CD14-positive monocyte (primary cell): ENCODE data around the gene ING1. TPM values are rescaled to one million over a fixed set of nuclear protein-coding genes. Genes with fewer than 3 reads are reported as not detected.

ENCODE experiments used
- DNase-seq, 3 donors: peaks; one replicate each; pipeline ENCODE4 v3.0.0-alpha.2; 2011 to 2022
- H2AFZ ChIP-seq: 2 replicates; pipeline ENCODE4 v1.6.0; 2012; ENCODE audit warnings: mild to moderate bottlenecking, low read depth, low read length, inconsistent platforms; ENCODE audit not compliant: insufficient read depth, poor library complexity, severe bottlenecking
- H3K27ac ChIP-seq, 2 donors: 1 replicate in 1 of 2; 2 replicates in 1 of 2; pipeline ENCODE4 v1.5.1; 2012 to 2013; ENCODE audit warnings: low read length in 2 of 2, control low read depth in 1 of 2, inconsistent platforms in 1 of 2, low read depth in 1 of 2, mild to moderate bottlenecking in 1 of 2
- H3K27me3 ChIP-seq, 2 donors: one replicate each; pipeline versions ENCODE4 v1.6.0 to v1.6.1; 2011 to 2013; ENCODE audit warnings: low read length in 2 of 2; ENCODE audit not compliant: control insufficient read depth in 2 of 2, insufficient read depth in 2 of 2
- H3K36me3 ChIP-seq, 2 donors: replicated peaks in 1 of 2; 1 replicate in 1 of 2; 2 replicates in 1 of 2; pipeline versions ENCODE4 v1.5.1 to v1.6.1; 2012 to 2013; ENCODE audit warnings: low read length in 2 of 2, control low read depth in 1 of 2, inconsistent platforms in 1 of 2, mild to moderate bottlenecking in 1 of 2; ENCODE audit not compliant: insufficient read depth in 2 of 2, control insufficient read depth in 1 of 2
- H3K4me1 ChIP-seq, 2 donors: 1 replicate in 1 of 2; 2 replicates in 1 of 2; pipeline versions ENCODE4 v1.5.1 to v1.6.1; 2012 to 2013; ENCODE audit warnings: low read length in 2 of 2, control low read depth in 1 of 2, inconsistent platforms in 1 of 2, mild to moderate bottlenecking in 1 of 2, moderate library complexity in 1 of 2; ENCODE audit not compliant: insufficient read depth in 2 of 2, control insufficient read depth in 1 of 2
- H3K4me2 ChIP-seq: replicated peaks from 2 replicates; pipeline ENCODE3; 2012; ENCODE audit warnings: low read length, moderate library complexity, mild to moderate bottlenecking; ENCODE audit not compliant: poor library complexity, severe bottlenecking; ENCODE audit errors: extremely low read depth
- H3K4me3 ChIP-seq, 3 experiments: fragments of 200-600 bp in 1 of 3; sonication (generic) in 1 of 3; replicated peaks in 1 of 3; 1 replicate in 2 of 3; 2 replicates in 1 of 3; pipeline ENCODE4 v1.5.1; 2011 to 2013; ENCODE audit warnings: low read length in 3 of 3, mild to moderate bottlenecking in 3 of 3, control low read depth in 2 of 3, low read depth in 2 of 3, inconsistent platforms in 1 of 3, moderate library complexity in 1 of 3
- H3K79me2 ChIP-seq: 2 replicates; pipeline ENCODE4 v1.6.0; 2012; ENCODE audit warnings: mild to moderate bottlenecking, control low read depth, inconsistent platforms, low read length, moderate library complexity; ENCODE audit not compliant: insufficient read depth
- H3K9ac ChIP-seq: 2 replicates; pipeline ENCODE4 v1.6.0; 2017; ENCODE audit warnings: low read length, mild to moderate bottlenecking; ENCODE audit not compliant: insufficient read depth, poor library complexity, severe bottlenecking
- H3K9me3 ChIP-seq, 2 donors: replicated peaks in 1 of 2; 1 replicate in 1 of 2; 2 replicates in 1 of 2; pipeline versions ENCODE4 v1.5.1 to v1.6.1; 2012 to 2013; ENCODE audit warnings: low read length in 2 of 2, control low read depth in 1 of 2; ENCODE audit not compliant: control insufficient read depth in 1 of 2, insufficient read depth in 1 of 2
- H4K20me1 ChIP-seq: 2 replicates; pipeline ENCODE4 v1.6.0; 2012; ENCODE audit warnings: mild to moderate bottlenecking, low read length, control low read depth, moderate library complexity; ENCODE audit not compliant: insufficient read depth
- H3K27ac Mint-ChIP-seq, 7 donors: one replicate each; pipeline ENCODE4 v1.8.0; 2020; ENCODE audit warnings: mild to moderate bottlenecking in 7 of 7, mixed read lengths in 7 of 7, moderate library complexity in 6 of 7, inconsistent platforms in 2 of 7
- H3K27me3 Mint-ChIP-seq, 3 donors: one replicate each; pipeline ENCODE4 v1.8.0; 2021 to 2022; ENCODE audit warnings: low read depth in 3 of 3, mild to moderate bottlenecking in 3 of 3, mixed read lengths in 3 of 3, moderate library complexity in 3 of 3, inconsistent platforms in 1 of 3
- H3K36me3 Mint-ChIP-seq, 2 donors: one replicate each; pipeline ENCODE4 v1.8.0; 2020; ENCODE audit warnings: mixed read lengths in 2 of 2, inconsistent platforms in 1 of 2, mild to moderate bottlenecking in 1 of 2
- H3K4me1 Mint-ChIP-seq: one replicate; pipeline ENCODE4 v1.8.0; 2020; ENCODE audit warnings: mild to moderate bottlenecking, mixed read lengths
- H3K4me3 Mint-ChIP-seq, 2 donors: one replicate each; pipeline ENCODE4 v1.8.0; 2020; ENCODE audit warnings: mild to moderate bottlenecking in 2 of 2, mixed read lengths in 2 of 2, moderate library complexity in 1 of 2
- H3K9me3 Mint-ChIP-seq, 7 donors: one replicate each; pipeline ENCODE4 v1.8.0; 2020 to 2022; ENCODE audit warnings: mixed read lengths in 7 of 7, mild to moderate bottlenecking in 6 of 7, moderate library complexity in 6 of 7, inconsistent platforms in 2 of 7
- CTCF ChIP-seq: fragments of 200-600 bp; IDR thresholded peaks from one replicate; pipeline ENCODE4 v1.8.0; 2022; ENCODE audit warnings: antibody characterized with exemption, mild to moderate bottlenecking
- WGBS: methylation state at CpG from one replicate; pipeline ENCODE4 v1.1.5; 2013; ENCODE audit warnings: missing lambda C conversion rate; ENCODE audit not compliant: insufficient coverage; 5-methylcytosine and 5-hydroxymethylcytosine counted together
- intact Hi-C, 2 donors: fragments of 100-400 bp; cut with micrococcal nuclease; formaldehyde crosslinking; loops; one replicate each; pipeline versions ENCODE4 v1.15.0 to v1.15.1; 2023
- polyA plus RNA-seq, 3 donors: library from polyadenylated mRNA; depleted of rRNA in 1 of 3; unstranded in 2 of 3; stranded (reverse) in 1 of 3; fragments of 300-500 nt in 2 of 3; fragments of >200 nt in 1 of 3; fragmentation: Illumina TruSeq in 2 of 3; gene quantifications; 1 replicate in 2 of 3; 2 replicates in 1 of 3; pipeline ENCODE4 v1.2.3, GENCODE V29; 2012 to 2021

The ING1 gene
- polyA plus RNA-seq, 3 donors, result 8.4 to 128 (median 11.8) TPM

- DNase-seq, result no peak
- H4K20me1 ChIP-seq, result no peaks in the 10 kb centered on the region
- Mint-ChIP-seq H3K36me3 (peaks cover 62 to 80% of the 10 kb centered on the region in 2 donors), H3K9me3 (peaks cover 0 to 2% (median 0%) of the 10 kb centered on the region in 7 donors), H3K4me3 (no peak overlapping the region), H3K4me1 (no peaks in the 10 kb centered on the region), H3K27ac (peak overlapping the region in 1 of 7 donors; percentile 37), H3K27me3 (no peaks in the 10 kb centered on the region)
- no peaks in the 10 kb centered on the region for H3K27me3 ChIP-seq
- intact Hi-C loops, result no loop called here
- WGBS, result 98% methylated on average over 3 of the region's 9 CpGs
- H3K4me3 ChIP-seq, result no peak overlapping the region
- no peak overlapping the region for H2AFZ ChIP-seq
- peak overlapping the region in 1 of 2 donors; percentile 43 for H3K27ac ChIP-seq
- peaks cover 10% of the 10 kb centered on the region for H3K79me2 ChIP-seq
- no peaks in the 10 kb centered on the region for H3K9me3 ChIP-seq
- no peak overlapping the region for H3K9ac ChIP-seq
- TF ChIP-seq CTCF, result no peak
- H3K36me3 ChIP-seq, result peaks cover 63 to 87% of the 10 kb centered on the region in 2 donors
- no peaks in the 10 kb centered on the region for H3K4me1 ChIP-seq
- no peak overlapping the region for H3K4me2 ChIP-seq
Observed at GRCh38 chr13:110689041-110689440, 24.5 kb upstream of the ING1 start.

- intact Hi-C loops, result no loop called here
- no peaks in the 10 kb centered on the region for H3K4me1 Mint-ChIP-seq
- H3K27ac ChIP-seq, result no peak overlapping the region
Observed at GRCh38 chr13:110689711-110690110, 23.8 kb upstream of the ING1 start.

More at GRCh38 chr13:110689711-110690110, 23.8 kb upstream of the ING1 start:
- H2AFZ ChIP-seq, result no peak overlapping the region
- no peaks in the 10 kb centered on the region for H3K27me3 Mint-ChIP-seq
- H3K4me3 ChIP-seq, result no peak overlapping the region
- 90% methylated on average over 10 of the region's 12 CpGs for WGBS
- H3K4me3 Mint-ChIP-seq, result no peak overlapping the region
- TF ChIP-seq CTCF, result no peak
- peak overlapping the region in 1 of 7 donors; percentile 21 for H3K27ac Mint-ChIP-seq
- H3K4me1 ChIP-seq, result no peaks in the 10 kb centered on the region
- no peak overlapping the region for H3K9ac ChIP-seq
- H3K9me3 Mint-ChIP-seq, result peaks cover 0 to 2% (median 0%) of the 10 kb centered on the region in 7 donors
- H3K36me3 Mint-ChIP-seq, result peaks cover 65 to 83% of the 10 kb centered on the region in 2 donors
- no peak overlapping the region for H3K4me2 ChIP-seq
- no peaks in the 10 kb centered on the region for H4K20me1 ChIP-seq
- no peak for DNase-seq
- H3K36me3 ChIP-seq, result peaks cover 58 to 86% of the 10 kb centered on the region in 2 donors
- no peaks in the 10 kb centered on the region for H3K9me3 ChIP-seq
- peaks cover 10% of the 10 kb centered on the region for H3K79me2 ChIP-seq
- H3K27me3 ChIP-seq, result no peaks in the 10 kb centered on the region
